GM21381 (cell line): Measurements from ENCODE around the gene SDCCAG8.
A peak's percentile ranks its signal among the peaks of the same experiment; 100 is the strongest.

Experiments used
- ATAC-seq: cut with Tn5 transposase; IDR thresholded peaks from one replicate; pipeline ENCODE4 v1.9.1; 2021; ENCODE audit warnings: mild to moderate bottlenecking, moderate library complexity; ENCODE audit not compliant: unreplicated experiment

The SDCCAG8 gene

GRCh38 chr1:243415663-243416408 lies 160.0 kb downstream of the SDCCAG8 start:
- ATAC-seq: no peak

- no peak for ATAC-seq
Observed at GRCh38 chr1:243416495-243416894, 160.7 kb downstream of the SDCCAG8 start.

DNA sequence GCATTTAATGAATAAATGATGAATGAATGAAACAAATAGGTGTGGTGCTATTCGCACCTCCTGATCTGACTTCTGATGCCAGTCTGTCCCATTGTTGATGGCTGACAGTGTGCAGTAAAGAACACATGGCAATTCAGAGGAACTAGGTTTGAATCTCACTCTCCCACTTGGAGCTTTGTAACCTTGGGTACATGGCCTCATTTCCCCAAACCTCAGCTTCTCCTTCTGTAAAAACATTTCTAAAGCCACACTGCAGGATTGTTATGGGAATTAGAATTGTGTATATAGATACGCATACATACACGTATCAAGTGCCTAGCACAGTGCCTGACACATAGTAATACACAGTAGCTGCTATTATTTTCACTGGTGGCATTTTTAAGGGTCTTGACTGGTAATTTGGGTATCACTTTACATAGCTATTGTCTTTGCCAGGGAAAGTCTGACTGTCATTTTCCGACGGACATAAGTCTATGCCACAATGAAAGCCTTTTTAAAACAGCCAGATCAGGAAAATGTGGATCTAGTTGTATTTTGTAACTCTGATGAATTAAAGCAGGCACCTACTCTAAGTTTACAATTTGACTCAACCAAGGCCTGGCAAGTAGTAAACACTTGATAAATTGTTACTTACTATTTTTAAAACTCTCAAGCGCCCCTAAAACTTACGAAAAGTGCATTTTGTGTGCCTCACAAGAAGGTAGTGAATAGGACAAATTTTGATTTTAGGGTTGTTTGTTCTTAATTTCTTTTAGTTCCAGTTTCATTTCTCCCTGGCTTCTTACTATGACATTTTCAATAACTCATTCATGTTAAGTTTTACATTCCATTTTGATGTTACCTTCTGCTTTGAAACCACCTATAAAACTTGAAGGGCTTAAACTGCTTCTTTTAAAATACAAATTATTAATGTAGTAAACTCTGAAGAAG lies 164.4 kb downstream of the SDCCAG8 start:
- no peak for ATAC-seq

GRCh38 chr1:243420946-243421685 lies 165.3 kb downstream of the SDCCAG8 start:
- no peak for ATAC-seq

GRCh38 chr1:243421784-243422183 lies 165.9 kb downstream of the SDCCAG8 start:
- ATAC-seq: peak; percentile 71

GRCh38 chr1:243422362-243422761 lies 166.5 kb downstream of the SDCCAG8 start:
- ATAC-seq: no peak

DNA sequence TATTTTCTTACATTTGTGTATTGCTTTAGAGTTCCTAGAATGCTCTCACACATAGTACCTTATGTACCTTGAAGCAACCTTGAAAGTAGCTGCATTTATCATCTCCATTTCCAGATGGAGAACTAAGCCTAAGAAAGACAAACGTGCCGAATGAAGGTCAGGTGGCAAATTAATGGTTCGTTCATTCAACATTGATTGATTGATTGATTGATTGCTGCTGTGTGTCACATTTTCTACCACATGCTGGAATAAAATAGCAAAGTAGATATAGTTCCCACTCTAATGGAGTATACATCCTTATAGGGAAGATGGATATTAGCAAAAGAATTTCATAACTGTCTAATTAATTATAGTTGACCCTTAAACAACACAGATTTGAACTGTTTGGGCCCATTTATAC lies 172.2 kb downstream of the SDCCAG8 start:
- ATAC-seq: no peak

DNA sequence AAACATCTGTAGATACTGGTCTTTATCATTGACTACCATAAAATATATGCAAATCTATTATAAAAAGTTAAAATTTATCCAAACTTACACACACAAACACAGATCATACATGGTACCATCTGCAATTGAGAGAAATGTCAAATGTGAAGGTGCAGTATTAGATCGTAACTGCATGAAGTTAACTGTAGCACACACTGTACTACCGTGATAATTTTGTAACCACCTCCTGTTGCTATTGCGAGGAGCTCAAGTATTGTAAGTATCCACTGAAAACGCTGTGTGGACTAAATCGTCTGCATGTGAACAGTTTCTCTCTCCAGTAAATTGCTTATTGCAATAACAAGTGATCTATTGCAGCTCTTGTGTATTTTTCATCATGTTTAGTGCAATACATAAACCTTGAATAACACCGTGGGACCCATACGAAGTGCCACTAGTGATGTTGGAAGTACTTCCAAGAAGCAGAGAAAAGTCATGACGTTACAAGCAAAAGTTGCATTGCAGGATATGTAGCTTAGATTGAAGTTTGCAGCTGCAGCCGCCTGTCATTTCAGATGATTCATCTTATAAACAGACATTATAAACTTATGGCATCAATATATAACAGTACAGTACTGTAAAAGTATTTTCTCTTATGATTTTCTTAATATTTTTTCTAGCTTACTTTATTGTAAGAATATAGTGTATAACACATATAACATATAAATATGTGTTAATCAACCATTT lies 172.9 kb downstream of the SDCCAG8 start:
- ATAC-seq: no peak

DNA sequence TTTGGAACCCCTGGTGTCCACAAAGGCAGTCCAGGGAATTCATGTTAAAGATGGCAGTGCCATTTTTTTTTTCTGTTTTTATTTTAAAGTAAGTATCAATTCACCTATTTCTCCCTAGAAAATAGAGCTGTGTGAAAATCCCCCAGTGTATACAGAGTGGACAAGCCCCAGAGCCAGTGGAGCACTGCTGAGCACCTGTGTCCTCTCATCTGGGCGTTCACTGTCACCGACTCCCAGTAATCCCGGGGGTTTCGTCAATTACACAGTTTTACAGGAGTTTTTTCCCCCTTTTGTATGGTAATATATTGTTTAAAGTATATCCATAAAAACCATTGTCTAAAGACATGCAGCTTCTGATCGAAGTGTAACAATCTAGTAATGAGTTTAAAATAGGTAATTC lies 175.8 kb downstream of the SDCCAG8 start:
- ATAC-seq: no peak

DNA sequence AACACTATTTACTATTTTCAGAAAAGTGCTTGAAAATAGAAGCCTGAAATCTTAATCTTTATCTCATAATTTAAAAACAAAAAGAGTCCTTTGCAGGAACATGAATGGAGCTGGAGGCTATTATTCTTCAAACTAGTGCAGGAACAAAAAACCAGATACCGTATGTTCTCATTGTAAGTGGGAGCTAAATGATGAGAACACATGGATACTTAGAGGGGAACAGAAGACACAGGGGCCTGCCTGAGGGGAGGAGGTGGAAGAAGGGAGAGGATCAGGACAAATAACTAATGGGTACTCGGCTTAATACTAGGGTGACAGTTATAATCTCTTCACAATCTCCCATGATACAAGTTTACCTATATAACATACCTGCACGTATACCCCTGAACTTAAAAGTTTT lies 176.3 kb downstream of the SDCCAG8 start:
- ATAC-seq: no peak

DNA sequence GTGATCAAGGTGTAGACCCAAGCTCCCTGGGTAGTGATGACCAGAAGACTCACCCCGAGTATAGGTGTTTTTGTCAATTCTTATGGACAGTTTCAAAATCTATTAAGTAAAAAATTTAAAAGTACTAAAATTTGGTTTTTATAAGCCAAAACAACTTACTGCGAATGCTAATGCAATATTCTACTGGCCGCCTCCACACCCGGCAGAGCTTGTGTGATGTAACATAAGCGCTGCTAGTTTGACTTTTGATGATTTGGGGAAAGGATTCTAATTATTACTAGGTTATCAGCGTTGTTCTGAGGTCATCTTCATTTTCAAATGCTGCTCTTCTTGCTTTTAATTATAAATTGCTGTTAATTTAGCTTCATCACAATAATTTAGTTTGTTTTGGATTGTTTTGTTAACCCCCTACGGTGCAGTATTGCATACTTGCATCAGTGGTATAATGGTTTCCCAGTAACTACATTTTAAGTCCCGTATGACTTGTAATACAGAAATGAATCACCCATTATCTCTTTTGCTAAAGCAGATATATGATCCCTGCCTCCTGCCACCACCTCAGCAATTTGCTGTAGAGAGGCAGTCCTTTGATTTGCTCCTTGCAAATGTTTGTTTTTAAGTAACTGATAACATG lies 178.0 kb downstream of the SDCCAG8 start:
- ATAC-seq: no peak

- no peak for ATAC-seq
Observed at GRCh38 chr1:243434594-243434993, 178.8 kb downstream of the SDCCAG8 start.

DNA sequence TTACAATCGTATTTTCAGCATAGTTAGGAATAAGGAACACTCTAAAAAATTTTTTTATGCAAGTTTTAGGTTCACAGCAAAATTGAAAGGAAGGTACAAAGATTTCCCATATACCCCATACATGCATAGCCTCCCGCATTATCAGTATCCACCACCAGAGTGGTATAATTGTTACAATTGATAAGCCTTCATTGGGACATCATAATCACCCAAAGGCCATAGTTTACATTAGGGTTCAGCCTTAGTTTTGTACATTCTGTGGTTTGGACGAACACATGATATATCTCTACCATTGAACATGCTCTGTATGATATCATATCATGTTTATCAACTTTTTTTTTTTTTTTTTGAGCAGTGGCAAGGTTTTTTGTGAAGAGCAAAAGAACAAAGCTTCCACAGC lies 180.0 kb downstream of the SDCCAG8 start:
- ATAC-seq: no peak

GRCh38 chr1:243438146-243438545 lies 182.3 kb downstream of the SDCCAG8 start:
- ATAC-seq: no peak

DNA sequence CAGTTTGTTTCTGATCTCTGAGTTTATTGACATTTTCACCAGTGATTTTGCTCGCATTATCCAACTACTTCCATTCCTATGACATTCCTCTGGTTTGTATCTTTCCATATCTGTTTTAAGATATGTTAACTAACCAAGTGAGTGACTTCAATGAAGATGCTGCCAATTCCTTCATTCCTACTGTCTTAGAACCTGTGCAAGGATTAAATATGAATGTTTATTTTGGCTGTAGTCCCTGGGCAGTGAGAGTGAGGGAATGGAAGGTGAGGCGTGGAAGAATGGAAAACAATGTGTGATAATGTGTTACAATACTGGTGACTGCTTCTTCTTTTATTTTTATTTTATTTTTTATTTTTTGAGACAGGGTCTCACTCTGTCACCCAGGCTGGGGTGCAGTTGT lies 183.0 kb downstream of the SDCCAG8 start:
- ATAC-seq: no peak

DNA sequence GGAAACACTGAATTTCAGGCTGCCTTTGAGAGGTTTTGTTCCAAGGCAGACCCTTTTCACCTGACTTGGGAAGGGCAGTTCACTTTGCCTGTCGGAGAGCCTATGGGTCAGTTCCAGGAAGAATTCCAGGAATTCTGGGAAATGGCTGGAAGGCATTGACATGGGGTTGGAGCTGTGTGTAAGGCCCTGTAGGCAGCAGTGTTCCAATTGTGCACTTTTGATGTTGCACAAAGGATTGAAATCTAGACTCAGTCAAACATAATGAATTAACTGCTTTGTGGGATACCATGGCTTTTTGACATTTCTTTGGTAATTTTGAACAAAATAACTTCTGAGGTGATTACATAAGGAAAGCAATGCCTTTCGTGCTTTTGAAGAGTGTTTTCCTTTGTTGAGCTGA lies 184.6 kb downstream of the SDCCAG8 start:
- ATAC-seq: no peak

DNA sequence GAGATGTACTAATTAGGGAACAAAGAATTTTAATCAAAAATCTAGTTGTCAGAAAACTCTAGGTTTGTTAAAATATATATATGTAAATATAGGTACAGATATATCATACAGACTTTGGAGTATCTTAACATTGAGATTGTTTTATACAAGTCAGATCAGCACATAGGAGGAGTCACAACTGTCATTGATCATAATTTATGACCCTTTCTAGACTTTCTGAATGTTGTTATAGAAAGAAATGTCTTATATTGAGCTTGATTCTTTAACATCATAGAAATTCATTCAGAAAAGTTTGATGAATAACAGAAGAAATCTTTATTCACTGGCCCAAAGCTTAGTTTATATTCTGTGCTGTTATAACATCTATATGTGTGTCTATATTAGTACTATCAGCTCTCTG lies 185.8 kb downstream of the SDCCAG8 start:
- ATAC-seq: no peak

DNA sequence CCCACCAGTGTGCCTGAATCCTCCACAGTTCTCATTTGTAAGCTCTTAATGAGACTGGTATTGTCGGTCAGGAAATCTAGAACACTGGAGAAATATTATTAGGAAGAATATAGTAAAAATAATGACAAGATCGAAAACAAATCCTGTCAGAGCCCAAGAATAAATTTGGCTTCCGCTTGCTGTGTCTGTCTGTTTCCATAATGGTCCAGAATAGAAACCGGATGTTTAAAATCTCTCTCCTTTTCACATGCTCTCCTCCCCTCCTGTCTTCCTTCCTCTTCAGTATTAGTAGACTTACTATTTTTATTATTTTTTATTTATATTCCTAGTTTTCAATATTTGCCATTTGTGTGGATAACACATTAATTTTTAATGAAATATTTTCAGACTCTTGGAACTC lies 187.7 kb downstream of the SDCCAG8 start:
- no peak for ATAC-seq

DNA sequence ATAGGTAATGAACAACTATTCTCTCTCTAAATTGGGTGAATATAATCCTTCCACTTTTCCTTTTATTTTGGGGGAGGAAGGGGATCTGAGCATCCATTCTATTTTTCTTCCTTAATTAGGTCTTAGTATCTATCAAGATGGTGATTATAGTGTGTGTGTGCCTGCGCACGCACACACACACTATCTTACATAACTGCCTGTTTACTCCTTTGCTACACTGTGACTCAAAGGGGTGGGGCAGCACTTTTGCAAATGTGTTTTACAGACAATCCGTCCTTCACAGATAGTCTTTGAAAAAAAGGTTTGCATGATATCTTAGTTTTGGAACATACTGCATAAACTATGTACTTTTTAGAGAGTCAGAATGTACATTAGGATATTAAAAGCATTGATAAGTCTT lies 191.5 kb downstream of the SDCCAG8 start:
- ATAC-seq: no peak

- ATAC-seq: no peak
Observed at GRCh38 chr1:243447844-243448243, 192.0 kb downstream of the SDCCAG8 start.
